T-helper 2 cell (primary cell): Measurements from ENCODE around the gene IGFL3.
"Not testable (repeated sequence)": the region's sequence is repeated elsewhere in the genome, so short reads cannot be mapped to it uniquely, and the experiment has no call there.

Source experiments
- DNase-seq, 5 experiments: peaks; one replicate each; pipeline versions ENCODE4 v3.0.0 to v3.0.0-alpha.2; 2012 to 2022

The IGFL3 gene

DNA sequence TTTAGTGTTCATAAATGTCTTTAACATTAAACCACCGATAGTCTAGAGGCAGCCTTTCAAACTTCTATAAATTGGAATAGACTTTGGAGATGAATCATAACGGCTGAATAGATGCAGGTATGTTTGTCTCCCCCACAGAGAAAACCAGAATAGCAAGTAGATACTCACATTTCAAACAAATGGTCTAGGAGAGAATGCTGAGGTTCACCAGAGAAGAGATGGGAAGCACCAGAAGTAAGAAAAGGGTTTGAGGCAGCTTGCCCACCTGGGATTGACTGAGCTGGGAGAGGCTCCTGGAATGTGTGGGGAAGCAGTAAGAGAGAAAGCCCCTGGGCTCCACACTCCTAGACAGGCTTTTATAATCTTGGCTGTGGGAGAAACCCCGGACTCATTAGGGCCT lies 6.4 kb downstream of the IGFL3 start:
- DNase-seq: no peak

DNA sequence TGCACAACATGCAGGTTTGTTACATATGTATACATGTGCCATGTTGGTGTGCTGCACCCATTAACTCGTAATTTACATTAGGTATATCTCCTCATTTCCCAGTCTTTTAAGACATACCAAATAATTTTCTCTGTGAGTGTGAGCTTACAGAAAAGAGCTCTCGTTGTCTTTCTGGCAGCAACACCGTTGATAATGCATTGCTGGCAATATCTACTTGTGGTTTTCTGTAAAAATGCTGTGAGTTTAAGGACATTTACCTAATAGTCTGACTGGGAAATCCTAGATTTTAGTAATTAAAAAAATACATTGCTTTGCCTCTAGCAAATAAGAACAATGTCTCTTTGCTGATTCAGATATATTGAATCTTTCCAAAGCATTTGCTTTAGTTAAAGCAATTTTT lies 8.4 kb downstream of the IGFL3 start:
- DNase-seq: no peak

DNA sequence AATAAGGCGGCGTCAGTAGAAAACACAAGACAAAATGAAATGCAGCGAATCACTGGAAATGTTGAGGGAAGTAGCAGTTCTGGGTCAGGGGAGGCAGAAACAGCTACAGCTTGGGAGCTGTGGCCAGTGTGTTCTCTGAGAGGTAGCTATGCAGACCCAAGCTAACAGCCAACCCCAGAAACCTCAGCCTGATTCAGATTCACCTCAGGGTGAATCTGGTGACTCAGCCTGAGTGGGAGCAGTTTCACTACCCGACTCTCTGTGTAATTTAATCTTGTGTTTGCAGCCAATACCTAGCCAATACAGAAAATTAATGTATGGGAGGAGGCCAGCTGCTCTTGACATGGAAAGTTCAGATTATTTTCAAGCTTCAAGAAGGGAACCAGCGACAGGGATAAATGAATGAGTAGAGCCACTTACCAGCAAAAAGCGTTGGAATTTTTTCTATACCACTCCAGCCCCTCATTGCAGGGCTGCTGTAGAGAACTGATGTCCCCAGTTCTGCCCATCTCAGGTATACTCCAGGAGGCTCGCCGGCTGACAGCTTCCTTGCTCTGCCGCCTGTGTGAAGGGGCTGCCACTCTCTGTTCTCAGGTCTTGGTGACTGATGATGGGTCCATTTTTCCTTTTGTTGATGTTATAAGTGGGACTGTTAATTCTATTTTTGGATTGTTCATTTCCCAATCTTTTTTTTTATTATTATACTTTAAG lies 8.9 kb downstream of the IGFL3 start:
- peak in 2 of 5 experiments; percentile 21 to 31 for DNase-seq

DNA sequence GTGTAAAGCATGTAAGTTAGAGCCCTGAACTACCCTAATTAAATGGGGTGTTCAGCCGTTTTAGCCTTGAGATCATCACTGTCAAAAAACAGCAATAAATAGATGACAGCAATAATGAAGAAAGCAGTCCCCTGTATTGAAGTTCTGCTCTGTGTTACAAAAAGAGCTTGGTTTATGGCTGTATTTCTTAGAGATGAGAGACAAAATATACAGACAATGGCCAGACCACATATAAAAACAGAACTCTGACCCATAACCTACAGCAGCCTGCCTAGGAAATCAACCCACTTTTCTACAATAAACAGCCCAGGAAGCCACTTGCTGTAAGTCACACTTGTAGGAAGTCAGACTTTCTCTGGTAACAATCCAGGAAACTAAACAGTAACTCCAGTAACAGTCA lies 10.8 kb downstream of the IGFL3 start:
- DNase-seq: no peak

DNA sequence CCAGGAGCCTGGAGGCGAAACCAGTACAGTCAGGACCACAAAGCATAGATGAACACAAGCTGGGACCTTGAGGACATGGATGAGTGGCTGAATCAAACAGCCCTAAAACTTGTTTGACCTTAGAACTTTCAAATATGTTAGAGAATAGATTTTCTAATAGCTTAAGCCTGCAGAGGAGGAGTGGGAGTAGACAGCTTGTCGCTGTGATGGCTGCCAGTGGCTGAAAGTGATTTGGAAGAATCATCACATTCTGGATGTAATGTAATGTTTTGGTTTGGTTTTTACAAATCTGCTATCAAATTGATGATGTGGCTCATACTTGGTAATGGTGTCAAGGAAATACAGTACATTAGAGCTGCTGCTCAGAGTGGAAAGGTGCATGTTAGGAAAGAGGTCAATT lies 12.0 kb downstream of the IGFL3 start:
- DNase-seq: no peak

DNA sequence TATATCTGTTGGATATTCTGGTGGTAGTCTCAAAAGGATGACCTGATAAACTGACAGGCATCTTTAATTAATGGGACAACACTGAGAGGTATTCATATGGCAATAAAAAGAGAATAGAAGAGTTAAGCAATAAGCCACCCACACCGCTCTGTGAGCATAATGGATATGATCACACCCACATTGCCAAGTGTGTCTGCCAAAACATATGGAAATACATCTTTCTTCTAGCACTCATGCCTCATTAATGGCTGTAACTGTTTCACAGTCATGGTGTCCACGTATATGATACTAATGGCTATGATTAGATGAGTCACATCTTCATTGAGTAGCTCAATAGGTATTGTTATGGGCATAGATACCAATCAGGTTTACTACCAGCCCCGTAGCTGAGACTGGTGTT lies 13.1 kb downstream of the IGFL3 start:
- no peak for DNase-seq

DNA sequence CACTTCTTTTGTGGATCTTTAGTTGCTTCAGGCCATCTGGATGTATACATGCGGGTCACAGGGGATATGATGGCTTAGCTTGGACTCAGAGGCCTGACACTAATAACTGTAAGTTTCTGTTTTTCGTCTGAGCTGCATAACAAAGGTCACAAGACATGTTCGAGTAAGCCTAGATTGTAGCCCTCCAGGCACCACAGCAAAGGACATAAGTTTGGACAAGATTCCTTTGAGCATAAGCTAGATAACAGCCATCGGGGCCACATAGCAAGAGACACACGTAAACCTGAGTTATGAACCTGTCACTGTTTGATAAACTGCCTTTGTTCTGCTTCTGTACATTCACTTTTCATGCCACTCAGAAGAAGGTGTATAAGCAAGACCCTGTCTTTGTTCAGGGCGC lies 14.6 kb downstream of the IGFL3 start:
- DNase-seq: no peak

DNA sequence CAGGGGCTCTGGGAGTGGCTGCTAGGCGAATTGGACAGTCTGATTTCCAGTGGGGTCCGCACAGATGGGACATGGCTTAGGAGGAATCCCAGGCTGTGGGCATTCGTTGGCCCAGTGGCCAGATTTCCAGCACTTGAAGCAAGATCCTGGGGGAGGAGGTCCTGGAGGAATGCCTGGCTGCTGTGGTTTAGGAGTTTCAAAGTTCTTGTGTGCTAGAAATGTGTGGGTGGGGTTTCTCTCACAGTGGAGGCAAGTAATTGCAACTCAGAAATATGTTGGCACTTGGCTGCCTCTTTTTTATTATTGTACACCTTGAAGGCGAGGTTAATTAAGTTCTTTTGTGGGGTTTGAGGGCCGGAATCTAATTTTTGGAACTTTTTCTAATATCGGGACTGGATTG lies 17.1 kb downstream of the IGFL3 start:
- DNase-seq: no peak

DNA sequence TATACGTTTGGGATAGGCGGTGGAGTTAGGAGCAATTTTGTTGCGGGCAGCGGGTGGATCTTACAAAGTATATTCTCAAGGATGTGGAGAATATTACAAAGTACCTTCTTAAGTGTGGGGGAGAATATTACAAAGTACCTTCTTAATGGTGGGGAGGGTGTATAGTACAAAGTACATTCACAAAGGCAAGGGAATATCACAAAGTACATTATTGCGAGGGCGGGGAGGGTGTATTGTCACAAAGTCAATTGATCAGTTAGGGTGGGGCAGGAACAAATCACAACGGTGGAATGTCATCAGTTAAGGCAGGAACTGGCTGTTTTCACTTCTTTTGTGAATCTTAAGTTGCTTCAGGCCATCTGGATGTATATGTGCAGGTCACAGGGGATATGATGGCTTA lies 22.2 kb downstream of the IGFL3 start:
- not testable (repeated sequence) for DNase-seq

DNA sequence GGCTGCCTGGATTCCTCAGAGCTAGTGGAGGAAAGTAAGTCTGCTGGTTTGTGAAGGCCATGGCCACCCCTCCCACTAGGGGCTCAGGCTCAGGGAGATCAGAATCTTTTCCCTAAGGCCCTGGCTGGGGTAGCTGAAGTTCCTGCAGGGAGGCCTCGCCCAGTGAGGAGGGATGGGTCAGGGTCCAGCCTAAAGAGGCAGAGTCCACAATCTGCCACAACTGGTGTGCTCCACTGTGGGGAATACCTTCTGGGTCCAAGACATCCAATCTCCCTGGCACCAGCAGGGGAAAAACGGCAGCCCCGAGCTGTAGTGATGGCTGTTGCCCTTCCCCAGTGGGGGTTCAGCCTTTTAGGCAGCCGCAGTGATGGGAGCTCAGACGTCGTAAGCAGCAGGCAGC lies 23.2 kb downstream of the IGFL3 start:
- no peak for DNase-seq

DNA sequence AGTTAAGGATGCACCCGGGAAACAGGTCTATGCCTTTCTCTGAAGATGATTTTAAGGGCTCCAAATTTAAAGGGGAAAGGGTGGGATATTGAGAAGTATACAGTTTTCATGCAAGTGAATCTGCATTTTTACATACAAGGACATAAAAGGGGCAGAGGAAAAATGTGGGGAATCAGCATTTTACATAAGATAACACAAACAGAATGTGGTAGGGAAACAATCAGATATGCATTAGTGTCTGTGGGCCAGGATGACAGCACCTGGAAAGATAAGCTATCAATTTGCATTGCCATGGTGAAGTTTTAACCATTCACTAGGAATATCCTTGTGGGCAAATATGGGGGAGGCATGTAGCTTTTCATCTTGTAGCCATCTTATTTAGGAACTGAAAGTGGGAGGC lies 24.1 kb downstream of the IGFL3 start:
- DNase-seq: no peak

DNA sequence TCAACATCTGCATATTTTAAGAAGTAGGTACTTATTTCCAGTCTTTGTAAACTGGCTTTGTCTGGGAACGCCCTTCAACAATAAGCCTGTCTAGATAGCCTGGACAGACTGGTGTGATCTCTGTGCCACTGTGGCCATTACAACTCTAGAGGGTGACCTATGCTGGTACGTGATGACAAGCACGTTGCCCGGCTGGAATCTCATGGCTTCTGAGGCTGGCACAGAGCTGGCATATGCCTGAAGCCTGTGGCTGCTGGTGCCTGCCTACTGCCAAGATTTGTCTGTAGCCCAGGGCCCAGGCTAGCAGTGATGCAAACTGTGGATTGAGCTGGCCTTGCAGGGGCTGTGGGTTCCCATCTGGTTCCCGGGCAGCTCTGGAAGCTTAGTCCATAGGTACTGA lies 34.0 kb downstream of the IGFL3 start:
- DNase-seq: no peak

DNA sequence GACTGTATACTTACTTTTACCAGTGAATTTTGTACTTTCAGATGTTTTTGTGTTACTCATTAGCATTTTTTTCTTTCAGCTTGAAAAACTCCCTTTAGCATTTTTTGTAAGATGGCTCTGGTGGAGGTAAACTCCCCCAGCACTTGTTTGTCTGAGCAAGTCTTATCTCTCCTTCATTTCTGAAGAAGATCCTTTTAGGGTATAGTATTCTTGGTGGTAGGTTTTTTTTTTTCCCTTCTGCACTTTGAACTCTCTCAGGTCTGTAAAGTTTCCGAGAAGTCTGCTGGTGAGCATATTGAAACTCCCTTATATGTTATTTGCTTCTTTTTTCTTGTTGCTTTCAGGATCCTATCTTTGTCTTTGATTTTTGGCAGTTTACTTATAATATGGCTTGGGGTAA lies 35.1 kb downstream of the IGFL3 start:
- DNase-seq: no peak

DNA sequence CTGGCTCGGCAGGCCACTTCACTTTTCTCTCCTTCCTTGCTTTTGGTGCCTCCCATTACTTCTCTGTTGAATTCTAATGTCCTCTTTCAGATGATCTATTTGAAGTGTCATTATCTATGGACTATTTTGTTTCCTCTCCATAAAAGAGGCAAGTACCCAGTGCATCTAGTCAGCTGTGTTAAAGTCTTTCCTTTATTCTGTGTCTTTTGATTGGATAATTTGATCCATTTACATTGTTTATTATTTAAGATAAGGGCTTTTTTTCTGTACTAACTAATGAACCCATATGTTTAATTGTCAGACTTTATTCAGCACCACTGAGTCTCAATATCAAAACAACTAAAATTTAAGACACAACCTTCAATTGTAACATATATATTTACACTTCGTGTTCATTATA lies 36.4 kb downstream of the IGFL3 start:
- no peak for DNase-seq

DNA sequence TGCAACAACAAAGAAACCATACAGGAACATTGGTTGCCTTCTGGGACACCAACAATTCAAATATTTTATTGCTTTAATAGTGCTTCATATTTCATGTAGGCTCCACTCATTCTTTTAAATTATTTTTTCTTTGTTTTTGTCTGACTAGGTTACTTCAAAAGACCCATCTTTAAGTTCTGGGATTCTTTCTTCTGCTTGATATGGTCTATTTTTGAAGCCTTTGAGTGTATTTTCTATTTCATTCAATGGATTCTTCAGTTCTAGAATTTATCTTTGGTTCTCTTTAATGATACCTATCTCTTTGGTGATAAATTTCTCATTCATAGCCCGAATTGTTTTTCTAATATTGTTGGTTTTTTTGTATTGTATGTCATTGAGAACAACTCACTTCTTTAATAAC lies 38.6 kb downstream of the IGFL3 start:
- no peak for DNase-seq

DNA sequence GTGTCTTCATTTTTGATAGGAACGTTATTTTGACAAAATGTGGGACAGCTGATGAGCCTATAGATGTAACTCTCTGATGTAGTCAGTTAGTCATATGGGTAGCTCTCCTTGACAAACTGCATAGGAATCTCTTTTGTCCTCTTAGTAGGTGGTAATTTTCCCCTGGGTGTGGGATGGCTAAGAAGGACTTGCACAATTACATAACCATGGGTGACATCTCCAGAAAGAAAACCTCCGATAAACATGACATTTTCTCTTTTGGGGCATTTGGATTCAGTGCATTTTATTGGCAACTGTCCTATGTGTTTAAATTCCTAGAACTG lies 41.8 kb downstream of the IGFL3 start:
- no peak for DNase-seq

DNA sequence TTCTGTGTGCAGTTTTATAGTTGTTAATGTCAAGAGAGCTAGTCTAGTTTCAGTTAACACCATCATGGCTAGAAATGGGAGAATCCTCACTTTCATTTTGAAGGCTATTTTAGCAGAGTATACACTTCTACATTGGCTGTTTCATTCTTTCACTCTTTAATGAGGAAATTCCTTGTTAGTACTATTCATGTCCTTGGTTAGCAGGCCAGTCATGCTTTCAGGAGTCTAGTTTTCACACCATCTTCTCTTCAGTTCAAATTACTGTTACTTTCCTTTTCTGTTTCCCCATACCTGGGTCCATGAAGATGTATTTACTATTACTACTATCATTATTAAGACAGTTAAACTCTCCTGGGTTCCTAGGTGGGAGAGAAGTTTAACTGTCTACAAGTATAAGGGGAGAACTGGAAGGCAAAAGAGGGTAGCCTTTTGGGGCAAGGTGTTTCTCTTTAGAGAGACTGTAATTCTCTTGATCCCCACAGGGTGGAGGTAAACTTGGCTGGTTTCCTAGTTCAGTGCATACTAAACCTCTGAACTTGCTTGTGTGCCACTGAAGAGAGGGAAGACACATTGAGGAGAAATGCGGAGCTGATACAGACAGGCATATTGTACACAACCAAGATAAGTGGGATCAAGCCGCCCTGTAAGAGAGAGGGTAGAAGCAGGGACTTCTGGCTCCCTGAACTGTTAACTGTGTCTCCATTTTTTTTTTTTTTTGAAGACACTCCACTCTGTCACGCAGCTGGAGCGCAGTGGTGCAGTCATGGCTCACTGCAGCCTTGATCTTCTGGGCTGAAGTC lies 42.4 kb downstream of the IGFL3 start:
- DNase-seq: peak in 1 of 5 experiments; percentile 31

DNA sequence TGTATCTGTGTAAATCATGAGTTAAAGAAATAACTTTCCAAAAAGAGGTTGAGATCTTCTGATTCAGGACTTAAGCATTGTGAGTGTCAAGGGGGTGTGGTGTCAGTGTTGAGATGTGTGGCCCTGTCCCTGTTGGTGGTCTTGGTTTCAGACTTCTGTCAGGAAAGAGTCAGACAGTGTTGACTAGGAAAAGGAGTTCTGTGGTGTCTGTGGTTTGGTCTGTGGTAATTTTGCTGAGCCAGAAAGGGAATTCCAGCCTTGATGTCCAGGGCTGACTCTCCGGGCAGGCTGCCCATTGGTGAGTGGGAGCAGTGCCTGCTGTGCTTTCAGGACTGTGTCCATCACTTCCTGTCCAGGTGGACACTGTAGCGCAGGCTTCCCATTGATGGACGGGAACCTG lies 43.9 kb downstream of the IGFL3 start:
- DNase-seq: no peak

DNA sequence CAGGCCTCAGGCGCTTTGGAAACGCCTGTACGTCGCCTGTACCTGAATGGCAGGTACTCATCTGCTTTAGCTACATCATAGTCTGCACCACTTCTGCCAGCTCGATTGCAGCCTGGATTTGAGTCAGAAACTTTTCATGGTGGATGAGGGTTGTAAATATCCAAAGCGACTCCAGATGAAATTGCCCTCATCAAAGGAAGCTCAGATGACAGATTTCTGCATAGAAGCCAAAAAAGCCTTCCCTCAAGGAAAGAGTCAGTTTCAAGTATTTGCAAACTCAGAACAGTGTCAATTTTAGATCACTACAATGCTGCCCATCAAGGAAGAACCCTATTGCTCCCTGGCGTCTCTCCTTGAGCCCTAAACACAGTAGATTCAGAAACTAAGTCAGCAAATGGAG lies 44.9 kb downstream of the IGFL3 start:
- DNase-seq: no peak

DNA sequence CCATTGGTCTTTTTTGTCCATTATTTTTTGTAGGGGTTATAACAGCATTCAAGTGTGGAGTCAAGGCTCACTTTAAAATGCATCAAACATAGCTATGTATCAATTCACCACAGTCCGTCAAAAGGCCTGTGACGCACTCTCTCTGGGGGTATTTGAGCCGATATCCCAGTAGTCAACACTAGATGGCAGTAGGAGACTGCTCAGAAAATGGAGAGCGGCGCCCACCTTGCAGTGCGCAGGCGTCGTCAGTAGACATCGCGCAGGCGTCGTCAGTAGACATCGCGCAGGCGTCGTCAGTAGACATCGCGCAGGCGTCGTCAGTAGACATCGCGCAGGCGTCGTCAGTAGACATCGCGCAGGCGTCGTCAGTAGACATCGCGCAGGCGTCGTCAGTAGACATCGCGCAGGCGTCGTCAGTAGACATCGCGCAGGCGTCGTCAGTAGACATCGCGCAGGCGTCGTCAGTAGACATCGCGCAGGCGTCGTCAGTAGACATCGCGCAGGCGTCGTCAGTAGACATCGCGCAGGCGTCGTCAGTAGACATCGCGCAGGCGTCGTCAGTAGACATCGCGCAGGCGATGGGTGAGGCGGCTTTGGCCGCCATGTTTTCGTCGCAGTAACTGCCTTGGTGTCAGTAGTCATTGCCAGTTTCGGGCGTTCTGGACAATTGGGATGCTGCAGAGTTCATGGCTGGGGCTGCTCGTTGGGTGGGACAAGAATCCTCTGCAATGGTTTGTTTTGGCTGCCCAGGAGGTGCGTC lies 45.7 kb downstream of the IGFL3 start:
- DNase-seq: peak in 1 of 5 experiments; percentile 21

DNA sequence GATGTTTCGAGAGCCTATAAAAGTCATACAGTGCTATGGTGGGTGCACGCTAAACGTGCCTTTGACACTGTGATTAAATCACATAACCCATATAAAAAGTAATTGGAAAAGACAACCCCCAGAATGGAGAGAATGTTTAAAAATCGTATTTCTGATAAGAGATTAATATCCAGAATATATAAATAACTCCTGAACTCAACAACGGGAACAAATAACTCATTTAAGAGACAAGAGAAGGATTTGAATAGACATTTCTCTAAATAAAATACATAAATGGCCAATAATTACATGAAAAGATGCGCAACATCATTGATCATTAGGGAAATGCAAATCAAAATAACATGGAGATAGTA lies 46.7 kb downstream of the IGFL3 start:
- no peak for DNase-seq

DNA sequence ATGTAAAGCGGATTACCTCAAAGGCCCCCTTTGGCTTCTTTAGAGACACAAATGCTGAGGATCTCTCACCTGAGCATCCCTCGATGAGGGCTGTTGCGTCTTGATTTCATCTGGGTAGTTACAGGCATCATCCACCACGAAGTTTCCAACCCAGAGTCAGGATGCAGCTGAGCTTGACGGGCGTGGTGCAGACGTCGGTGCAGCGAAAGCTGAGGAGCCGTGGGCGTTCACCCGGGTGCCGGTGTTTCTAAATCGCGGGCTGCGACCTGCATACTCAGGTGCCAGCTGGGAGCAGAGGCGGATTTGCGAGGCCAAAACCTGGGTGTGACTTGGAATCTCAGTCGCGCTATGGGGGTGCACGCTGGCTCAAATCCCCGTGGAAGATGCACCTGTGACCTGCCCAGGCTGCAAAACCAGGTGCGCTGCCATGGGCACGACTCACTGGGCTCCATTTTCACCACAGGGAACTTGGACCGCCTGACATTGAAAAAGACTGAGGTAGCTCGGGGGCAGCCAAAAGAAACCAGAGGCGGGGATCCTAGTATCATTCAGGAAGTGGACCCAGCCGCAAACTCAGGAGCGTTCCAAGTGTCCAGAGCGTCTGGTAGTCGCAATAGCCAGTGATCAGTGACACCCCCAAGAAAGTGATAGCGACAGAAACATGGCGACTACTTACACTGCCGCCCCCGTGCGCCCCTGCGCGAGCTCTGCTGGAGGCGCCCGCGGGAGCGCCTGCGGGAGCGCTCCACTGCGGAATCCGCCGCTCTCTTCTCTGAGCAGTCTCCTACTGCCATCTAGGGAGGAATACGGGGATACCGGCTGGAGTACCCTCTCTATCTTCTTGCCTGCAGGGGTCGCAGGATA lies 47.3 kb downstream of the IGFL3 start:
- DNase-seq: peak in 1 of 5 experiments; percentile 24
